Right lung (tissue), 10 donors: ENCODE data around the gene FAM131A. TPM values are rescaled to one million over a fixed set of nuclear protein-coding genes. Genes with fewer than 3 reads are reported as not detected.

Experiments
- DNase-seq, 2 donors: peaks; one replicate each; pipeline ENCODE4 v3.0.0-alpha.2; 2013
- long read RNA-seq, 8 donors: transcript quantifications; one replicate each; lab custom pipeline, GENCODE V29; 2026
- polyA plus RNA-seq, 5 donors: library from polyadenylated mRNA; unstranded; fragments of 120-200 nt; gene quantifications; one replicate each; pipeline versions ENCODE4 v1.2.1 to v1.2.3, GENCODE V29; 2013; ENCODE audit warnings: inconsistent platforms in 1 of 5, low replicate concordance in 1 of 5; ENCODE audit not compliant: insufficient read length in 5 of 5, insufficient read depth in 1 of 5

The FAM131A gene, protein sequence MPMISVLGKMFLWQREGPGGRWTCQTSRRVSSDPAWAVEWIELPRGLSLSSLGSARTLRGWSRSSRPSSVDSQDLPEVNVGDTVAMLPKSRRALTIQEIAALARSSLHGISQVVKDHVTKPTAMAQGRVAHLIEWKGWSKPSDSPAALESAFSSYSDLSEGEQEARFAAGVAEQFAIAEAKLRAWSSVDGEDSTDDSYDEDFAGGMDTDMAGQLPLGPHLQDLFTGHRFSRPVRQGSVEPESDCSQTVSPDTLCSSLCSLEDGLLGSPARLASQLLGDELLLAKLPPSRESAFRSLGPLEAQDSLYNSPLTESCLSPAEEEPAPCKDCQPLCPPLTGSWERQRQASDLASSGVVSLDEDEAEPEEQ
- 10 to 100 TPM in 4 of 5 donors, 1 to 10 TPM in 1; 10.0 to 17.4 (median 15.7) TPM for polyA plus RNA-seq
- long read RNA-seq, donor 1, partial matches to known transcripts = 0 of 4 reads
- long read RNA-seq, donor 1, other reads (novel, unspliced or antisense) = 0 of 4 reads
- long read RNA-seq, donor 2, partial matches to known transcripts = 0 of 5 reads
- long read RNA-seq, donor 2, other reads (novel, unspliced or antisense) = 0 of 5 reads
- long read RNA-seq, donor 3, partial matches to known transcripts = 0 of 5 reads
- long read RNA-seq, donor 3, other reads (novel, unspliced or antisense) = 0 of 5 reads
- long read RNA-seq, donor 4, partial matches to known transcripts = 0 of 1 reads
- long read RNA-seq, donor 4, other reads (novel, unspliced or antisense) = 0 of 1 reads
- long read RNA-seq, donor 5, partial matches to known transcripts = 0 of 3 reads
- long read RNA-seq, donor 5, other reads (novel, unspliced or antisense) = 0 of 3 reads
- long read RNA-seq, donor 6, transcript FAM131A-202 (6 exons, 2,421 nt) = major isoform, 9 of 12 reads
- long read RNA-seq, donor 6, partial matches to known transcripts = 0 of 12 reads
- long read RNA-seq, donor 6, other reads (novel, unspliced or antisense) = 0 of 12 reads
- long read RNA-seq, donor 7, transcript FAM131A-202 (6 exons, 2,421 nt) = major isoform, 6 of 9 reads
- long read RNA-seq, donor 7, partial matches to known transcripts = 0 of 9 reads
- long read RNA-seq, donor 7, other reads (novel, unspliced or antisense) = 0 of 9 reads
- long read RNA-seq, donor 8, partial matches to known transcripts = 0 of 2 reads
- long read RNA-seq, donor 8, other reads (novel, unspliced or antisense) = 0 of 2 reads

DNA sequence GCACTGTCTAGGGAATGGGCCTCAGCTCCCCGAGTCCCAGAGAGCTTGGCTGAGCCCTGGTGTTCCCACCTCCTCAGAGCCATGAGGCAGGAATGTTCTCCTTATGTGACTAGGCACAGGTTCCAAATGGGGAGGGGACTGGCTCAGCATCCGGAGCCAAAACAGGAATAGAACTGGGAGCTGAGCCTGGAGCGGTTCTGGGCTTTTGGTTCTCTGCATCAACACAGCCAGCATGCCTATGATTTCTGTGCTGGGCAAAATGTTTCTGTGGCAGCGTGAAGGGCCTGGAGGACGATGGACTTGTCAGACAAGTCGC, at the start of gene FAM131A:
Gene FAM131A (plus strand): TSS at position 202 of the 316 bp plus-strand sequence. CDS start 31 bp downstream, at position 233.
- no peak for DNase-seq

DNA sequence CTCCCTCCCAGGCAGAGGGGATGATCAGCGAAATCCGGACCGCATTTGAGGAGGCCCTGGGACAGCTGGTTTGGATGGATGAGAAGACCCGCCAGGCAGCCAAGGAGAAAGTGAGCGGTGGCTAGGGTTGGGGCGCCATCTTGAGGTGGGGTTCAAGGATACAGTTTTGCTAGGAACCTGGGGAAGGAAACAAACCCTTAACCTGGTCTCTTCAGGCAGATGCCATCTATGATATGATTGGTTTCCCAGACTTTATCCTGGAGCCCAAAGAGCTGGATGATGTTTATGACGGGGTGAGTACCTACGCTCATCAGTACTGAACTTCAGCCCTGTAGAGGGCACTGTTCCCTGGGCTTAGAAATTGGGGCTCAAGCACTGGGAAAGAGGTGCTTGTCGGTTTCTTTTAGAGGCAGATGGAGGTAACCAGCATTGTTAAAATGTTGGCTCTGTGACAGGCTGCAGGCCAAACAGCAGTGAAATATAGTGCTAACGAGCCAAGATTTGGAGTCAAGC, 47.9 kb upstream of the FAM131A start:
- no peak for DNase-seq

DNA sequence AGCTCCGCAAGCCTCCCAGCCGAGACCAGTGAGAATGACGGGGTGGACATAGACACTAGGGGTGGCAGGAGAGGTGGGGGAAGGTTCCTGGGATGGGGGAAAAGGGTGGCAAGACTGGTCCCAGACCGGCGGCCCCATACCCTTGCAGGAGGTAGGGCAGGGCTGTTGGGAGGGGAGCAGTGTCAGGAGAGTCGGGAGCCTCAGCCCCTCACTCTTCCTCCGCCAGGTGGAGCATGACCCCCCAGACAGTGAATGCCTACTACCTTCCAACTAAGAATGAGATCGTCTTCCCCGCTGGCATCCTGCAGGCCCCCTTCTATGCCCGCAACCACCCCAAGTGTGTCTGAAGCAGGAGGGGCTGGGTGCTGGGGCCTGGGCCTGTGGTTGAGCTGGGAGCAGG, 47.1 kb upstream of the FAM131A start:
- no peak for DNase-seq

DNA sequence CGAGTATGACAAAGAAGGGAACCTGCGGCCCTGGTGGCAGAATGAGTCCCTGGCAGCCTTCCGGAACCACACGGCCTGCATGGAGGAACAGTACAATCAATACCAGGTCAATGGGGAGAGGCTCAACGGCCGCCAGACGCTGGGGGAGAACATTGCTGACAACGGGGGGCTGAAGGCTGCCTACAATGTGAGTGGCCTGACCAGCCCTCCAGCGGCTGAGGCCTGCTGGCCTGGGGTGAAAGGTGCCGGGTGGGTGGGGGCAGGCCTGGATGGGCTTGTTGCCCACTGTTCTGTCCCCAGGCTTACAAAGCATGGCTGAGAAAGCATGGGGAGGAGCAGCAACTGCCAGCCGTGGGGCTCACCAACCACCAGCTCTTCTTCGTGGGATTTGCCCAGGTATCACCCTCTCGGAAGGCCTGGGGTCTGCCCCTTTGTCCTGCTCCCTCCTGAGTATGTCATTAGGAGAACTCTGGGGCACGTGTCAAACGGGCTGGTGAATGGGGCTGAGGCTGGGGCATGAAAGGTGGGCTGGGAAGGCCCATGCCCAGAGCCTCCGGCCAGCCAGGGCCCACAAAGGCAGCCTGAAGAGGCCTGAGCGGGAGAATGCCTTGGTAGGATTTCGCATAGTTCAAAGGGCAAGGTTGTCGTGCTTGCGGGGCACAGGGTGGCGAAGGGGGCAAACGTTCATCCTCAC, 46.2 kb upstream of the FAM131A start:
- no peak for DNase-seq

DNA sequence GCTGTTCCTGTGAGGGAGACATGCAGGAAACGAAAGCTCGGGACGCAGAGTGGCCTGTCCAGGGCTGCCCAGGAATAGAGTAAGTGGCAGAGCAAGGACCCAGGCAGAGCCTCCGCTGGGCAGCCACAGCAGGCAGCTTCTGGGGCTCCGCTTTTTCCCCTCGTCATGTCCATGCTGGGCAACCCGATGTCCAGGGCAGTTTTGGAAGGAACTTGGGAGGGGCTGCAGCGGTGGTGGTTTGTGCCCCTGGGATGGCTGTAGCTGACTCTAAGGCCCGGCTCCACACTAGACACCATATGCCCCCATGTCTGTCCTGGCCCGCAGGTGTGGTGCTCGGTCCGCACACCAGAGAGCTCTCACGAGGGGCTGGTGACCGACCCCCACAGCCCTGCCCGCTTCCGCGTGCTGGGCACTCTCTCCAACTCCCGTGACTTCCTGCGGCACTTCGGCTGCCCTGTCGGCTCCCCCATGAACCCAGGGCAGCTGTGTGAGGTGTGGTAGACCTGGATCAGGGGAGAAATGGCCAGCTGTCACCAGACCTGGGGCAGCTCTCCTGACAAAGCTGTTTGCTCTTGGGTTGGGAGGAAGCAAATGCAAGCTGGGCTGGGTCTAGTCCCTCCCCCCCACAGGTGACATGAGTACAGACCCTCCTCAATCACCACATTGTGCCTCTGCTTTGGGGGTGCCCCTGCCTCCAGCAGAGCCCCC, 45.5 kb upstream of the FAM131A start:
- no peak for DNase-seq

DNA sequence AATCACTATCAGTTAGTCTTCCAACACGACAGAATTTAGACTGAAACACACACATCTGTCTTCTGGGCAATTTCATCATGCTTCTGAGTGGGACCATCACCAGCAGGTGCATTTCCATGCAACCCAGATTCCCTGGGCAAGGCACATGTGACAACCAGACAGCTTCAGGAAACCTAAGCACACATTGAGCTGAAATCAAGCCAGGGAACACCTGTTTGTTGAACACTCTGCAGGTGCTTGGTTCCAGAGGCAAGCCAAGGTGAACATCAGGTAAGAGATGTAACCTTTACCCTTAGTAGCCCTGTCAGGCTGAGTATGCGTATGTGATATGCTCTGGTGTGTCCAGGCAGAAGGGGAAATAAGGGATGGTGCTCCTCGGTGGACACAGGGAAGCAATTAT, 41.6 kb upstream of the FAM131A start:
- DNase-seq = no peak

DNA sequence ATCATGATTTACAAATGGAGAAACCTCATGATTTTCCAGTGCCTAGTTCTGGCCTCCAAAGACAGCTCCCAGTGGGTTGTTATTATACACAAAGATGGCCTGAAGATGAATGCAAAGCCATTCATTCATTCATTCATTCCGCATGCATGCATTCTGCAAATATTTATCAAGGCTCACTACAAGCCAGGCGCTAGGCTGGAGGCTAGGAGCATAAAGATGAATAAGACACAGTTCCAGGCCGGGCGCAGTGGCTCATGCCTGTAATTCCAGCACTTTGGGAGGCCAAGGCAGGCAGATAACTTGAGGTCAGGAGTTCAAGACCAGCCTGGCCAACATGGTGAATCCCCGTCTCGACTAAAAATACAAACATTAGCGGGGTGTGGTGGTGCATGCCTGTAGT, 40.8 kb upstream of the FAM131A start:
- no peak for DNase-seq

DNA sequence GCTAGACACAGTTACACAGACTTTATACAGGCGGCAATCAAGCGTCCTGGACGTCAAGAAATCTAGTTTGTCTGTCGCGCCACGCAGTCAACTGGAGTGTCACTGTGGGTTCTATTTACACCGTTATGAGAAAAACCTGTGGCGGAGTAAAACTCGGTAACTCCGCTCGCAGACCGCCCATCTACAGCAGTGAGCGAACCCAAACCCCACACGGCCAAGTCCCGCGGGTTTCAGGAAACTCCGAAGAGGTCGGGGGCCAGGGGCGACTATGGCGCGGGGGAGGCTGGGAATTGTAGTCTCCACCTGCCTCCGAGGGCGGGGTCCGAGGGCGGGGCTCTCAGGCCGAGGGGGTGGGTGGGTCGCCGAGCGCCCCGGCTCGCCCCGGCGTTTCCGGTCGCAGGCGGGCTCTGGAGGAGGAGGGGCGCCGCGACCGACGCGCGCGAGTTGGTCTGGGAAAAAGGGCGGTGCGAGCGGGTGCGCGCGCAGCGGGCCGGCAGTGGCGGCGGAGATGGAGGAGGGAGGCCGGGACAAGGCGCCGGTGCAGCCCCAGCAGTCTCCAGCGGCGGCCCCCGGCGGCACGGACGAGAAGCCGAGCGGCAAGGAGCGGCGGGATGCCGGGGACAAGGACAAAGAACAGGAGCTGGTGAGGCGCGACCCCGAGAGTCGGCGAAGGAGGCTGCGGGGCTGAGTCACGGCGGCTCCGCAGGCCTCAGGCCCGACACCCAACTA, 38.5 kb upstream of the FAM131A start, which contains the start of gene PSMD2:
Gene PSMD2 (plus strand): TSS at position 483 of the 729 bp plus-strand sequence. CDS start 26 bp downstream, at position 509.
- DNase-seq = peak; percentile 95 to 96

DNA sequence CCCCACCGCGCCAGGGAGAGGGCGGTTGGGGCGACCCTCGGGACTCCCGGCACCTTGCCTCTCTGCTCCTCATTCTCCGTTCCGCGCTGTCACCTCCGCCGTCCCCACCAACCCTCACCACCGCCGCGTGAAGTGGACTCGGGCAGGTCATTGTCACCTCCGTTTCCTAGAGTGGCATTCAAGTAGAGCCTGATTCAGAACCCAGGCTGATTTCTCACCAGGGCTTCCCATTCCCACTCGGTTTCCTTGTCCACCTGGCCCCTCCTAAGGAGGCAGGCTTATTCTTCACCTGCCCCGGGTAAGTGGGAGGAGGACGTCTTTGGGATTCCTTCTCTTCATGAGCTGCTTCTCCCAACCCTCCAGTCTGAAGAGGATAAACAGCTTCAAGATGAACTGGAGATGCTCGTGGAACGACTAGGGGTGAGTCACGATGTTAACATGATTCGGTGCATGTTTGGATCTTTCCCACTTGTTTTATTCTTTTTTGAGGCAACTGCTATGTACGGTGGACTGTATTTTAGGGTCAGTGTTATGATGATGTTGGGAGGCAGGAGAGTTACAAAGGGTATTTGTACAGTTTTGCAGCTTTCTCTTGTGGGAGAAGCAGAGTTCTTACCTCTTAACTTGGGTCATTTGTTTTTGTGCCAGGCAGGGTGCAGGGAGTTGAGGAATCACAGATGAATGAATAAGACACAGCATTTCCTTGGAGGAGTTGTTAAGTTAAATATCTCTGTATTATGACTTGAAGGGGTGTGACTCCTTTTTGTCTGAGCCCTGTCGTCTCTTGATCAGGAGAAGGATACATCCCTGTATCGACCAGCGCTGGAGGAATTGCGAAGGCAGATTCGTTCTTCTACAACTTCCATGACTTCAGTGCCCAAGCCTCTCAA, 37.7 kb upstream of the FAM131A start:
- no peak for DNase-seq

DNA sequence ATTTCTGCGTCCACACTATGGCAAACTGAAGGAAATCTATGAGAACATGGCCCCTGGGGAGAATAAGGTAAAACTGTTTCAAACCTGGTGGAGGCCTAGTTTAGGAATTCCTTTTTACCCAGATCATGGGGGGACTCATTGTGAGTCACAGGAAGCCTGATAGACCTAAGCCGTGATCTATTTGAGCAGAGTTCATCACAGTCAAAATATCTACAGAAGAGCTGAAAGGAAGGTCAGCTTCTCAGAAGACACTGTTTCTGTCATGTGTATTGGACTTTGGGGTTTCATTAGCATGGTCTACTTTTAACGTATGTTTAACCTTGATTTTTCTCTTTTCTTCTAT, 37.1 kb upstream of the FAM131A start:
- DNase-seq = no peak

DNA sequence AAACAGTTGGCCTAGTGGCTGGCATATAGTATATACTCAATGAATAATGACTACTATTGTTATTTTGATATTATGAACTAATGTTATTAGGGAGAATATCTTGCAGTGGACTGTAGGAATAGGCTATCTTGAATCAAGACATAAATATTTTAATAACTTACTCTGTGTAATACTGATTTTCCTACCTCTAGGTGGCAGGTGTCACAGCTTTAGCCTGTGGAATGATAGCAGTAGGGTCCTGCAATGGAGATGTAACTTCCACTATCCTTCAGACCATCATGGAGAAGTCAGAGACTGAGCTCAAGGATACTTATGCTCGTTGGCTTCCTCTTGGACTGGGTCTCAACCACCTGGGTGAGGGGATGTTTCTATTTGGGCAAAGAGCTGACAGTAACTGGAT, 31.8 kb upstream of the FAM131A start:
- no peak for DNase-seq

DNA sequence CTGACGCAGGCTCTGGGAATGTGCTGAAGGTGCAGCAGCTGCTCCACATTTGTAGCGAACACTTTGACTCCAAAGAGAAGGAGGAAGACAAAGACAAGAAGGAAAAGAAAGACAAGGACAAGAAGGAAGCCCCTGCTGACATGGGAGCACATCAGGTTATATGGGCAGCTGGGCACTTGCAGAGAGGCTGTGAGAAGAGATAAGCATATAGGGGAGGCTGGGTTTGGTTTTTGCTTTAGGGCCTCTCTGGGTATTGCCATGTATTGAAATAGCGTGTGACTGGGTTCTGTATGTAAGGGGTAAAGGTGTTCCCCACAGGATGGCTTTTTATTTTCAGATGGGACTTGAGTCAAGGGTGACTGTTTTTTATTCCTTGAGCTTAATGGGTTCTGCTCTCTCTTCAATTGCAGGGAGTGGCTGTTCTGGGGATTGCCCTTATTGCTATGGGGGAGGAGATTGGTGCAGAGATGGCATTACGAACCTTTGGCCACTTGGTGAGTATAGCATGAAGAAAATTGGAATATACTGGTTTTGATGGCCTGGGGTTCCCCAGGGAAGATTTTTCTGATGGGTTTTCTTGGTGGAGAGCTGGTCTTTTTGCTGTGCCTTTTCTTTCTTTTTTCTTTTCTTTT, 30.9 kb upstream of the FAM131A start:
- no peak for DNase-seq

DNA sequence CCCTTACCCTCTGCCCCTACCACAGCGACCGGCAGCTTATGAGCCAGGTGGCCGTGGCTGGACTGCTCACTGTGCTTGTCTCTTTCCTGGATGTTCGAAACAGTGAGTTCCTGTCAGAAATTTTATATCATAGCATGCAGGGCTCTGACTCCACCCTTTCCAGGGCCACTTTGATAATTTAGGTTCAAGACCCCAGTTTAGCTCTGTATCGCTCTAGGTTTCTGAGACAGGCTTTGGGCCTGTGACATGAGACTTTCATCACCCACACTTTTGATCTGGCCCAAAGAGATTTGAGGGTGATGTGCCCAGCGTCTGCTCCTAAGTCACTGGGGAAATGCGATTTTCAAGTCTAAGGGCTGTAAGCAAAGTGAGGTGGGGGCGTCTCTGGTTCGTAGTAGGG, 29.5 kb upstream of the FAM131A start:
- no peak for DNase-seq

DNA sequence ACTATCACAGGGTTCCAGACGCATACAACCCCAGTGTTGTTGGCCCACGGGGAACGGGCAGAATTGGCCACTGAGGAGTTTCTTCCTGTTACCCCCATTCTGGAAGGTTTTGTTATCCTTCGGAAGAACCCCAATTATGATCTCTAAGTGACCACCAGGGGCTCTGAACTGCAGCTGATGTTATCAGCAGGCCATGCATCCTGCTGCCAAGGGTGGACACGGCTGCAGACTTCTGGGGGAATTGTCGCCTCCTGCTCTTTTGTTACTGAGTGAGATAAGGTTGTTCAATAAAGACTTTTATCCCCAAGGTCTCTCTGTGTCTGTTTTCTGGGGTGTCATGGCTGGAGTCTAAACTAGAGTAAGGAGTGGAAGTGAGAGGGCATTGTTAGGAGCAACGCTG, 28.7 kb upstream of the FAM131A start:
- no peak for DNase-seq

DNA sequence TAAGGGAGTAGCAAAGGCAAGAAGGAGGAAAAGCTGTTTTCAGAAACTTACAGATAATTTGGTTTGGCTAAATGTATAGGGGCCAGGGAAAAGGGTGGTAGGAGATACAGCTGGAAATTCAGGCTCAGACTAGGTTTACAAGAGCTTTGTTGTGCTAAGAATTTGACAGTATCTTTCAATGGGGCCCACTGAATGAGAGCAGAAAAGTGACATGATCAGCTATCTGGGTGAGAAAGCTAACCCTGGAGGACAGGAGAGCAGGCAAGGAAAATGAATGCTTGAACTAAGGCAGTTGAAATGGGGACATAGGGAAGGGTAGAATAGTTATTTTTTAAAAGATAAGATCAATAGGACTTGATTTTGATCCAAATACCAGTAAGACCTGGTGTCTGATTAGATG, 25.8 kb upstream of the FAM131A start:
- no peak for DNase-seq

DNA sequence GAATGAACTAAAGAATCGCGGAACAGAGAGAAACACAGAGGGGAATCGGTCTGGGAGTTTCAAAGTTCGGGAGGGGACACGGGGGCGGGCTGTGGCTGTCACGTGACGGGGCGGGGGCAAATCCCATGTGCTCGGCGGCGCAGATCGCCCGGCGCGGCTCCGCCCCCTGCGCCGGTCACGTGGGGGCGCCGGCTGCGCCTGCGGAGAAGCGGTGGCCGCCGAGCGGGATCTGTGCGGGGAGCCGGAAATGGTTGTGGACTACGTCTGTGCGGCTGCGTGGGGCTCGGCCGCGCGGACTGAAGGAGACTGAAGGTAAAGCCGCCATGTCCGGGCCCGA, 23.1 kb upstream of the FAM131A start, which contains the start of gene EIF4G1:
Gene EIF4G1 (plus strand): TSS at position 244 of the 337 bp plus-strand sequence. CDS start 1,191 bp downstream, outside the sequence.
- DNase-seq = peak; percentile 93 to 94

DNA sequence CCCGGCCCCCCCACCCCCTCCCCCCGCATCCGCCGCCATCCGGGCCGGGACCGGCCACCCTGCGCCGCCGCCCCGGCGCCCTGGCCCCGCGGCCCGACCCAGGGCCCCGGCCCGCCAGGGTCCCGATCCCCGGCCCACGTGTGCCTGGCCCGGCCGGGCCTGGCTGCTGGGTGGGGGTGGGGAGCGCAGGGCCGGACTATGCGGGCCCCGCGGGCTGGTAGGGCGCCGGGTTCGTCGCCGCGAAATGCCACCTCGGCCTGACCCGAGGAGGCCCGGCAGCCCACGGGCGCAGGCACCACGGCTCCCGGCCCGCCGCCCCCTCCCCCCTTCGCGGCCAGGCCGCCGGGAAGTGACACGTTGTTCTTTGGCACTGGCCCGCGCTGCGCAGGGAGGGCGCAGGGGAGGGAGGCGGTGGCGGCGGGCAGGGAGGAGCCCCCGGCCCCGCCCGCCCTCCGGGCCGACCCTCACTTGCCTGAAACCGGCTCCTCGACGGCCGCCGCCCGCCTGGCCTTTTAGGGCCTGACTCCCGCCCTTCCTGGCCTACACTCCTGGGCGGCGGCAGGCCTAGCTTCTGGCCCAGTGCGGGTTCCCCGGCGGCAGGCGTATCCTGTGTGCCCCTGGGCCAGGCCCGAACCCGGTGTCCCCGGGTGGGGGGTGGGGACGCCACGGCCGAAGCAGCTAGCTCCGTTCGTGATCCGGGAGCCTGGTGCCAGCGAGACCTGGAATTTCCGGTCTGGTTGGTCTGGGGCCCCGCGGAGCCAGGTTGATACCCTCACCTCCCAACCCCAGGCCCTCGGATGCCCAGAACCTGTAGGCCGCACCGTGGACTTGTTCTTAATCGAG, 22.5 kb upstream of the FAM131A start:
- DNase-seq = peak; percentile 73 to 81

DNA sequence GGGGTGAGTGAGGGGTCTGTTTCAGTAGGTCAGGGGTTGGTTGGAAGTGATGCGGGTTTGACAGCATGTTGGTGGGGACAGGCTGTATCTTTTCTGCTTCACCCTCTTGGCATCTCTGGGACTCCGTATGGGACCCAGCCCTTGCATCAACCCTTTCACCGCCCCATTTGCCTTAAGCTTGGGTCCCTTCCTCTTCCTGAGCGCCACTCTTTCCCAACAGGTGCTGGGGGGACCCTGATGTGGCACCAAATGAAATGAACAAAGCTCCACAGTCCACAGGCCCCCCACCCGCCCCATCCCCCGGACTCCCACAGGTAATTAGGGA, 21.9 kb upstream of the FAM131A start:
- DNase-seq = no peak
